K562 (cell line): Measurements from ENCODE around the gene NEMP1. TPM values are rescaled to one million over a fixed set of nuclear protein-coding genes. Genes with fewer than 3 reads are reported as not detected.
A peak's percentile ranks its signal among the peaks of the same experiment; 100 is the strongest.

ENCODE experiments used
- ATAC-seq: fragments of 200-7000 bp; cut with Tn5 transposase; 3 replicates; pipeline ENCODE4 v1.9.1; 2020; ENCODE audit warnings: moderate library complexity
- BruUV-seq: library from RNA; stranded (reverse); fragments of 400-500 nt; replicated peaks from 2 replicates; lab custom pipeline; 2021; lab: Mats Ljungman, UMichigan
- CTCF ChIA-PET: fragments of 300-600 bp; formaldehyde crosslinking; extraction: SDS; loops from one replicate; lab custom pipeline; 2021; ENCODE audit warnings: low intra/inter-chr PET ratio; lab: Yijun Ruan, JAX
- POLR2A ChIA-PET: fragments of 300-600, 350-650 bp; sonication (Branson Sonifier 250); formaldehyde crosslinking; extraction: SDS; loops from one replicate; lab custom pipeline; 2021; ENCODE audit warnings: antibody characterized with exemption, inconsistent platforms; lab: Yijun Ruan, JAX
- DNase-seq, 4 experiments: peaks; one replicate each; pipeline versions ENCODE4 v3.0.0 to v3.0.0-alpha.2; 2011 to 2018; ENCODE audit warnings: low spot score in 3 of 4, mixed read lengths in 3 of 4; ENCODE audit errors: extremely low read depth in 1 of 4
- FAIRE-seq: peaks from 2 replicates; lab custom pipeline; 2011; peaks lifted over from hg19 to GRCh38; lab: Jason Lieb, UNC
- H2AFZ ChIP-seq: 2 replicates; pipeline ENCODE4 v1.6.0; 2011; ENCODE audit warnings: low read depth, low read length, control low read depth, inconsistent platforms
- H3K27ac ChIP-seq: fragments of 200-600 bp; 3 replicates; pipeline ENCODE4 v1.8.0; 2011; ENCODE audit warnings: low read depth, mild to moderate bottlenecking, control low read depth, inconsistent platforms, low read length, moderate library complexity, mixed read lengths; ENCODE audit errors: extremely low read depth
- H3K27me3 ChIP-seq, 2 experiments: fragments of 300-600 bp in 1 of 2; 2 replicates in 1 of 2; 3 replicates in 1 of 2; pipeline versions ENCODE4 v1.6.0 to v1.8.0; 2011; ENCODE audit warnings: inconsistent platforms in 2 of 2, low read length in 2 of 2, mild to moderate bottlenecking in 1 of 2, mixed read lengths in 1 of 2, moderate library complexity in 1 of 2; ENCODE audit not compliant: control insufficient read depth in 2 of 2, insufficient read depth in 2 of 2
- H3K36me3 ChIP-seq: fragments of 300-600 bp; 3 replicates; pipeline ENCODE4 v1.8.0; 2011; ENCODE audit warnings: mild to moderate bottlenecking, low read length, inconsistent platforms; ENCODE audit not compliant: control insufficient read depth, insufficient read depth
- H3K4me1 ChIP-seq, 2 experiments: fragments of 200-600 bp in 1 of 2; replicated peaks in 1 of 2; 2 replicates in 1 of 2; 3 replicates in 1 of 2; pipeline versions ENCODE4 v1.5.1 to v1.8.0; 2011; ENCODE audit warnings: inconsistent platforms in 2 of 2, low read length in 2 of 2, mild to moderate bottlenecking in 1 of 2, mixed read lengths in 1 of 2, moderate library complexity in 1 of 2; ENCODE audit not compliant: control insufficient read depth in 2 of 2, insufficient read depth in 2 of 2
- H3K4me2 ChIP-seq: 2 replicates; pipeline ENCODE4 v1.6.1; 2011; ENCODE audit warnings: low read length, control low read depth, inconsistent platforms, mixed read lengths; ENCODE audit not compliant: insufficient read depth
- H3K4me3 ChIP-seq: fragments of 200-600 bp; sonication (generic), shearing (Covaris generic); 2 replicates; pipeline ENCODE4 v1.5.1; 2016; ENCODE audit warnings: control low read depth, inconsistent platforms
- H3K79me2 ChIP-seq: fragments of 200-600 bp; 3 replicates; pipeline ENCODE4 v1.8.0; 2011; ENCODE audit warnings: low read length, inconsistent platforms; ENCODE audit not compliant: control insufficient read depth, insufficient read depth
- H3K9ac ChIP-seq, 2 experiments: 2 replicates each; pipeline versions ENCODE4 v1.6.0 to v1.6.1; 2011; ENCODE audit warnings: low read depth in 2 of 2, low read length in 2 of 2, control low read depth in 1 of 2, inconsistent platforms in 1 of 2, mild to moderate bottlenecking in 1 of 2, mixed read lengths in 1 of 2; ENCODE audit not compliant: insufficient read depth in 1 of 2
- H3K9me1 ChIP-seq: one replicate; pipeline ENCODE4 v1.6.0; 2011; ENCODE audit warnings: inconsistent platforms, mild to moderate bottlenecking, low read length, moderate library complexity; ENCODE audit not compliant: control insufficient read depth, insufficient read depth
- H3K9me3 ChIP-seq: replicated peaks from 2 replicates; pipeline ENCODE4 v1.5.1; 2011; ENCODE audit warnings: low read depth, low read length, inconsistent platforms; ENCODE audit not compliant: control insufficient read depth, insufficient read depth
- H4K20me1 ChIP-seq: replicated peaks from 2 replicates; pipeline ENCODE4 v1.6.1; 2011; ENCODE audit warnings: low read length, inconsistent platforms, mixed read lengths; ENCODE audit not compliant: control insufficient read depth, insufficient read depth
- ARID3A ChIP-seq: IDR thresholded peaks from 2 replicates; pipeline ENCODE4 v1.6.1; 2012; ENCODE audit warnings: low read depth, low read length, improper control_type of control experiment, borderline replicate concordance
- BMI1 ChIP-seq: fragments of 150-350 bp; IDR thresholded peaks from 2 replicates; pipeline ENCODE4 v1.6.1; 2014; ENCODE audit warnings: low read length
- C11orf30 ChIP-seq: fragments of 450-650 bp; IDR thresholded peaks from 2 replicates; pipeline ENCODE4 v1.6.1; 2016; ENCODE audit warnings: low read depth, mild to moderate bottlenecking
- KLF10 ChIP-seq: fragments of 250-450 bp; sonication (Bioruptor Pico); IDR thresholded peaks from 2 replicates; pipeline ENCODE4 v1.6.1; 2021; ENCODE audit warnings: matching md5 sums
- L3MBTL2 ChIP-seq: fragments of 450-650 bp; IDR thresholded peaks from 2 replicates; pipeline ENCODE4 v1.6.1; 2016; ENCODE audit warnings: mild to moderate bottlenecking, moderate library complexity
- MCM3 ChIP-seq: fragments of 450-650 bp; IDR thresholded peaks from 2 replicates; pipeline ENCODE4 v1.6.1; 2016
- MEIS2 ChIP-seq: fragments of 450-650 bp; IDR thresholded peaks from 2 replicates; pipeline ENCODE4 v1.6.1; 2014; ENCODE audit warnings: mild to moderate bottlenecking; ENCODE audit not compliant: partially characterized antibody
- NCOR1 ChIP-seq: fragments of 450-650 bp; IDR thresholded peaks from 2 replicates; pipeline ENCODE4 v1.6.1; 2016; ENCODE audit warnings: mild to moderate bottlenecking, moderate library complexity
- NFE2 ChIP-seq: IDR thresholded peaks from 2 replicates; pipeline ENCODE4 v1.6.1; 2014; ENCODE audit warnings: antibody characterized with exemption, low read depth
- PHF21A ChIP-seq: fragments of 450-650 bp; IDR thresholded peaks from 2 replicates; pipeline ENCODE4 v1.6.1; 2017; ENCODE audit warnings: low read depth, borderline replicate concordance
- PML ChIP-seq: IDR thresholded peaks from 2 replicates; pipeline ENCODE4 v1.6.1; 2012; ENCODE audit warnings: low read length, inconsistent platforms
- POLR2AphosphoS5 ChIP-seq: IDR thresholded peaks from 2 replicates; pipeline ENCODE4 v1.6.1; 2011; ENCODE audit warnings: mild to moderate bottlenecking, low read depth, low read length, moderate library complexity; ENCODE audit not compliant: control insufficient read depth, insufficient read depth
- PPARD ChIP-seq: fragments of 250-450 bp; sonication (Bioruptor Pico); IDR thresholded peaks from 2 replicates; pipeline ENCODE4 v1.8.0; 2022; ENCODE audit warnings: inconsistent platforms, mild to moderate bottlenecking, moderate library complexity
- SIRT6 ChIP-seq: IDR thresholded peaks from one replicate; pipeline ENCODE4 v1.6.1; 2012; ENCODE audit warnings: low read depth, mild to moderate bottlenecking, control low read depth, inconsistent platforms, low read length, moderate library complexity
- SIX5 ChIP-seq, 2 experiments: IDR thresholded peaks; 2 replicates each; pipeline ENCODE4 v1.6.1; 2011; ENCODE audit warnings: low read length in 2 of 2, borderline replicate concordance in 1 of 2, low read depth in 1 of 2, mild to moderate bottlenecking in 1 of 2, moderate library complexity in 1 of 2; ENCODE audit not compliant: insufficient read depth in 1 of 2
- SRSF9 ChIP-seq: fragments of 200-400 bp; formaldehyde crosslinking; IDR thresholded peaks from 2 replicates; pipeline ENCODE4 v1.6.1; 2017; ENCODE audit warnings: low read depth, low read length, borderline replicate concordance
- TEAD4 ChIP-seq, 2 experiments: sonication (generic) in 1 of 2; formaldehyde crosslinking in 1 of 2; IDR thresholded peaks; 2 replicates each; pipeline versions ENCODE4 v1.6.1 to v1.8.0; 2012 to 2022; ENCODE audit warnings: borderline replicate concordance in 1 of 2, inconsistent platforms in 1 of 2, low read length in 1 of 2, mild to moderate bottlenecking in 1 of 2, missing genetic modification reagents in 1 of 2
- ZNF184 ChIP-seq: sonication (generic); formaldehyde crosslinking; IDR thresholded peaks from 2 replicates; pipeline ENCODE4 v1.5.0; 2020; ENCODE audit warnings: missing genetic modification reagents
- ZNF316 ChIP-seq: fragments of 450-650 bp; IDR thresholded peaks from 2 replicates; pipeline ENCODE4 v1.6.1; 2016
- WGBS: fragments of 100-300 bp; shearing (Covaris generic); methylation state at CpG from one replicate; pipeline ENCODE4 v1.1.6; 2016; ENCODE audit warnings: low coverage, mixed read lengths; ENCODE audit not compliant: insufficient coverage; ENCODE audit errors: missing lambda C conversion rate; 5-methylcytosine and 5-hydroxymethylcytosine counted together
- in situ Hi-C: fragments of 300-500 bp; cut with MboI; formaldehyde crosslinking; loops from 4 replicates; pipeline ENCODE4 v1.15.0; 2018; ENCODE audit warnings: inconsistent platforms, mixed read lengths
- intact Hi-C: fragments of 100-400 bp; cut with micrococcal nuclease; formaldehyde crosslinking; loops from 2 replicates; pipeline ENCODE4 v1.14.2; 2022
- polyA plus RNA-seq, 8 experiments: library from polyadenylated mRNA; depleted of rRNA in 4 of 8; stranded (reverse) in 5 of 8; unstranded in 3 of 8; fragments of >200 nt; fragmentation: Nextera tagmentation in 2 of 8; fragmentation: Illumina TruSeq in 1 of 8; extraction: Ambion mirVana in 2 of 8; extraction: Trizol in 1 of 8; gene quantifications; 2 replicates each; pipeline versions ENCODE4 v1.2.1 to v1.2.3, GENCODE V29; 2011 to 2014; ENCODE audit warnings: inconsistent platforms in 1 of 8, missing spikeins in 1 of 8
- total RNA-seq, 7 experiments: library from RNA; depleted of rRNA in 6 of 7; stranded (reverse); fragments of >200 nt in 6 of 7; fragmentation: Illumina TruSeq in 2 of 7; extraction: Trizol in 2 of 7; gene quantifications; 2 replicates each; pipeline versions ENCODE4 v1.2.1 to v1.2.3, GENCODE V29; 2011 to 2021; ENCODE audit warnings: low replicate concordance in 1 of 7
- TF ChIP-seq, protein P1 (sequence below): fragments of 250-450 bp; sonication (Bioruptor Pico); IDR thresholded peaks from 2 replicates; pipeline ENCODE4 v1.8.0; 2021; ENCODE audit warnings: borderline replicate concordance, mild to moderate bottlenecking, moderate library complexity; ENCODE audit not compliant: poor library complexity, severe bottlenecking
- TF ChIP-seq, protein P2 (sequence below): sonication (generic); formaldehyde crosslinking; IDR thresholded peaks from 2 replicates; pipeline ENCODE4 v1.8.0; 2022; ENCODE audit warnings: missing genetic modification reagents, mild to moderate bottlenecking, moderate library complexity, borderline replicate concordance

NEMP1 gene
- total and polyA plus RNA-seq, 9 of the 15 experiments (the other 6 are each of a cell fraction or from before 2014, with no cell fraction given) = 9.5 to 82.2 (median 41.2) TPM

- ATAC-seq = no peak
- H3K9ac ChIP-seq = peak overlapping the region in 1 of 2 experiments; percentile 29; a peak in 1 of 4 replicates
- ChIA-PET POLR2A (interaction anchor here (0.6 to 3.4 kb wide), 9 partner anchors 8 to 54 kb away, joined by 3 to 9 read pairs (median 3); partner anchors contain the start of gene TAC3), CTCF (no interaction called here)
- H3K4me1 ChIP-seq = peaks cover 15 to 25% of the 10 kb centered on the region in 2 experiments
- H3K27me3 ChIP-seq = no peaks in the 10 kb centered on the region
- H3K9me1 ChIP-seq = no peaks in the 10 kb centered on the region
- BruUV-seq = no TSS peak
- 31% methylated on average over 4 of the region's 5 CpGs for WGBS
- H3K4me2 ChIP-seq = no peak overlapping the region
- no peaks in the 10 kb centered on the region for H3K36me3 ChIP-seq
- no peaks in the 10 kb centered on the region for H3K9me3 ChIP-seq
- in situ Hi-C loops = no loop called here
- H3K27ac ChIP-seq = no peak overlapping the region
- H3K4me3 ChIP-seq = no peak overlapping the region
- H4K20me1 ChIP-seq = no peaks in the 10 kb centered on the region
- no peaks in the 10 kb centered on the region for H3K79me2 ChIP-seq
- peak in 2 of 4 experiments; percentile 28 to 31 for DNase-seq
- intact Hi-C loops = no loop called here
- H2AFZ ChIP-seq = peak overlapping the region; percentile 86; the same call in 1 of the 2 replicates
- no peak for FAIRE-seq
- peak; percentile 65 for TF ChIP-seq NFE2
- peak; percentile 51; the same call in 1 of the 2 replicates for TF ChIP-seq C11orf30
- no peak for TF ChIP-seq ZNF184 (CRISPR knock-in tag)
- no peak for TF ChIP-seq NCOR1
- TF ChIP-seq L3MBTL2 = no peak
- TF ChIP-seq, protein P1, sequence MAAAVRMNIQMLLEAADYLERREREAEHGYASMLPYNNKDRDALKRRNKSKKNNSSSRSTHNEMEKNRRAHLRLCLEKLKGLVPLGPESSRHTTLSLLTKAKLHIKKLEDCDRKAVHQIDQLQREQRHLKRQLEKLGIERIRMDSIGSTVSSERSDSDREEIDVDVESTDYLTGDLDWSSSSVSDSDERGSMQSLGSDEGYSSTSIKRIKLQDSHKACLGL (CRISPR knock-in tag) = no peak
- TF ChIP-seq BMI1 = no peak
- TF ChIP-seq SIX5 (IDR thresholded peaks at IDR 0.05; ENCODE audit: borderline replicate concordance in 1 of 2, insufficient read depth in 1 of 2, low read depth in 1 of 2, low read length in 2 of 2) = no peak
- TF ChIP-seq, protein P2, sequence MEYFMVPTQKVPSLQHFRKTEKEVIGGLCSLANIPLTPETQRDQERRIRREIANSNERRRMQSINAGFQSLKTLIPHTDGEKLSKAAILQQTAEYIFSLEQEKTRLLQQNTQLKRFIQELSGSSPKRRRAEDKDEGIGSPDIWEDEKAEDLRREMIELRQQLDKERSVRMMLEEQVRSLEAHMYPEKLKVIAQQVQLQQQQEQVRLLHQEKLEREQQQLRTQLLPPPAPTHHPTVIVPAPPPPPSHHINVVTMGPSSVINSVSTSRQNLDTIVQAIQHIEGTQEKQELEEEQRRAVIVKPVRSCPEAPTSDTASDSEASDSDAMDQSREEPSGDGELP (CRISPR knock-in tag) = no peak
- no peak for TF ChIP-seq PPARD (CRISPR knock-in tag)
- TF ChIP-seq ZNF316 = peak; percentile 51; the same call in 1 of the 2 replicates
- TF ChIP-seq SIRT6 = no peak
- TF ChIP-seq PHF21A = 0 out of 2 replicates have a peak, but pooled peaks have one; percentile 3
- TF ChIP-seq POLR2AphosphoS5 = no peak
- no peak for TF ChIP-seq MCM3
- no peak for TF ChIP-seq ARID3A
- TF ChIP-seq SRSF9 = no peak
- TF ChIP-seq KLF10 (CRISPR knock-in tag) = no peak
- no peak for TF ChIP-seq PML
- no peak for TF ChIP-seq TEAD4 (IDR thresholded peaks at IDR 0.05; ENCODE audit: low read length)
- no peak for TF ChIP-seq TEAD4 (CRISPR knock-in tag; IDR thresholded peaks at IDR 0.05; ENCODE audit: borderline replicate concordance)
- no peak for TF ChIP-seq MEIS2
Observed at GRCh38 chr12:57027805-57028153, 50.8 kb downstream of the NEMP1 start.
